ENCODE results near the gene PPL.

DNA sequence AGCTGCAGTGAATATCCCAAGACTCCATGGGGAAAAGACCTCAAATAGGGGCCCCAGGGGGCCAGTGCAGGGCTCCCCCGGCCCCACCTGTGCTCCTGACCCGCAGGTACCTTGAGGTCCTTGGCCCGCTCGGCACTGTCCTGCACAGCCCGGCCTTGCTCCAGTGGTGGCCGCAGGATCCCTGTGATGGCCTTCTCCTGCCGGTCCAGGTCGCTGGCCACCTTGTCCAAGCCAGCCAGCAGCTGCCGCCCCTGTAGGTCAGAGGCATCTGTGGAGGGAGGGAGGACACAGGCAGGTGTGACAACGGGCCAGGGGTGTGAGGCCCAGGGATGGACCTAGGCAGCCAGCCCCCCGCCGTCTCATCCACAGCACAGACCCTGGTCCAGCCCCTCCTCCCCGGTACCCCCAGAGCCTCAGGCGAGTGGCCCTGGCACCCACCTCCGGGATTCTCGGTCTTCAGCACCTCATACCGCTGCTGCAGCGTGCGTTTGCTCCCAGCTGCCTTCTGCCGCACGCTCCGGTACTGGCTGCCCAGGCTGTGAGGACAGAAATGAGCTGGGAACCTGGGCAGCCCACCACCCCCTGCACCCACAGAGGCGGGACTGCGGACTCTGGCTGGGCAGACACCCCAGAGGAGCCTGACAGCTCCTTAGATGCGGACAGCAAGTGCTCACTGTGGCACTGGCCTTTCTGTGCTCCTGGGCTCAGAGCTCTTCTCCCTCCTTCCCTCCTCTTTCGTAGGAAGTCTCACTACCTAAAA, 43.7 kb downstream of the PPL start:
- TF ChIP-seq ZBTB7A (IDR thresholded peaks at IDR 0.05; ENCODE audit: low read depth), result no peak
- TF ChIP-seq, protein P1, sequence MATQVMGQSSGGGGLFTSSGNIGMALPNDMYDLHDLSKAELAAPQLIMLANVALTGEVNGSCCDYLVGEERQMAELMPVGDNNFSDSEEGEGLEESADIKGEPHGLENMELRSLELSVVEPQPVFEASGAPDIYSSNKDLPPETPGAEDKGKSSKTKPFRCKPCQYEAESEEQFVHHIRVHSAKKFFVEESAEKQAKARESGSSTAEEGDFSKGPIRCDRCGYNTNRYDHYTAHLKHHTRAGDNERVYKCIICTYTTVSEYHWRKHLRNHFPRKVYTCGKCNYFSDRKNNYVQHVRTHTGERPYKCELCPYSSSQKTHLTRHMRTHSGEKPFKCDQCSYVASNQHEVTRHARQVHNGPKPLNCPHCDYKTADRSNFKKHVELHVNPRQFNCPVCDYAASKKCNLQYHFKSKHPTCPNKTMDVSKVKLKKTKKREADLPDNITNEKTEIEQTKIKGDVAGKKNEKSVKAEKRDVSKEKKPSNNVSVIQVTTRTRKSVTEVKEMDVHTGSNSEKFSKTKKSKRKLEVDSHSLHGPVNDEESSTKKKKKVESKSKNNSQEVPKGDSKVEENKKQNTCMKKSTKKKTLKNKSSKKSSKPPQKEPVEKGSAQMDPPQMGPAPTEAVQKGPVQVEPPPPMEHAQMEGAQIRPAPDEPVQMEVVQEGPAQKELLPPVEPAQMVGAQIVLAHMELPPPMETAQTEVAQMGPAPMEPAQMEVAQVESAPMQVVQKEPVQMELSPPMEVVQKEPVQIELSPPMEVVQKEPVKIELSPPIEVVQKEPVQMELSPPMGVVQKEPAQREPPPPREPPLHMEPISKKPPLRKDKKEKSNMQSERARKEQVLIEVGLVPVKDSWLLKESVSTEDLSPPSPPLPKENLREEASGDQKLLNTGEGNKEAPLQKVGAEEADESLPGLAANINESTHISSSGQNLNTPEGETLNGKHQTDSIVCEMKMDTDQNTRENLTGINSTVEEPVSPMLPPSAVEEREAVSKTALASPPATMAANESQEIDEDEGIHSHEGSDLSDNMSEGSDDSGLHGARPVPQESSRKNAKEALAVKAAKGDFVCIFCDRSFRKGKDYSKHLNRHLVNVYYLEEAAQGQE (IDR thresholded peaks at IDR 0.05; ENCODE audit: low read depth), result no peak
- no peak for TF ChIP-seq FOXM1 (IDR thresholded peaks at IDR 0.05; ENCODE audit: borderline replicate concordance, low read depth)
- TF ChIP-seq, protein P2, sequence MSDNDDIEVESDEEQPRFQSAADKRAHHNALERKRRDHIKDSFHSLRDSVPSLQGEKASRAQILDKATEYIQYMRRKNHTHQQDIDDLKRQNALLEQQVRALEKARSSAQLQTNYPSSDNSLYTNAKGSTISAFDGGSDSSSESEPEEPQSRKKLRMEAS (IDR thresholded peaks at IDR 0.05), result no peak
- TF ChIP-seq NFIC (IDR thresholded peaks at IDR 0.05), result no peak
- no peak for TF ChIP-seq RAD21 (IDR thresholded peaks at IDR 0.05; ENCODE audit: low read depth)
- TF ChIP-seq EGR1 (IDR thresholded peaks at IDR 0.05), result no peak
- no peak for TF ChIP-seq TAF1 (IDR thresholded peaks at IDR 0.05; ENCODE audit: low read depth)
- TF ChIP-seq CEBPB (IDR thresholded peaks at IDR 0.05), result no peak
- TF ChIP-seq TEAD4 (IDR thresholded peaks at IDR 0.05), result no peak
- TF ChIP-seq EP300 (IDR thresholded peaks at IDR 0.05; ENCODE audit: borderline replicate concordance), result no peak
- TF ChIP-seq YY1 (IDR thresholded peaks at IDR 0.05; ENCODE audit: low read depth), result no peak
- TF ChIP-seq, protein P3, sequence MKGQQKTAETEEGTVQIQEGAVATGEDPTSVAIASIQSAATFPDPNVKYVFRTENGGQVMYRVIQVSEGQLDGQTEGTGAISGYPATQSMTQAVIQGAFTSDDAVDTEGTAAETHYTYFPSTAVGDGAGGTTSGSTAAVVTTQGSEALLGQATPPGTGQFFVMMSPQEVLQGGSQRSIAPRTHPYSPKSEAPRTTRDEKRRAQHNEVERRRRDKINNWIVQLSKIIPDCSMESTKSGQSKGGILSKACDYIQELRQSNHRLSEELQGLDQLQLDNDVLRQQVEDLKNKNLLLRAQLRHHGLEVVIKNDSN (IDR thresholded peaks at IDR 0.05), result no peak
- TF ChIP-seq TCF12 (IDR thresholded peaks at IDR 0.05; ENCODE audit: low read depth), result no peak
